Measurements from ENCODE around the gene OTULIN.

- TF ChIP-seq CTCF (conservative IDR thresholded peaks at IDR 0.05; ENCODE audit: low read depth, low read length) (no peak), EZH2 (IDR thresholded peaks at IDR 0.05; ENCODE audit: borderline replicate concordance, low read depth, low read length, poor library complexity, severe bottlenecking) (no peak)
These were observed 716 bp upstream of the OTULIN start for GRCh38 chr5:14663734-14664269.

Measured in A673 (cell line).